CD14-positive monocyte (primary cell): ENCODE measurements around the gene AFF2. TPM values are rescaled to one million over a fixed set of nuclear protein-coding genes. Genes with fewer than 3 reads are reported as not detected.

Experiments used
- DNase-seq, 3 donors: peaks; one replicate each; pipeline ENCODE4 v3.0.0-alpha.2; 2011 to 2022
- H2AFZ ChIP-seq: 2 replicates; pipeline ENCODE4 v1.6.0; 2012; ENCODE audit warnings: mild to moderate bottlenecking, low read depth, low read length, inconsistent platforms; ENCODE audit not compliant: insufficient read depth, poor library complexity, severe bottlenecking
- H3K27ac ChIP-seq, 2 donors: 1 replicate in 1 of 2; 2 replicates in 1 of 2; pipeline ENCODE4 v1.5.1; 2012 to 2013; ENCODE audit warnings: low read length in 2 of 2, control low read depth in 1 of 2, inconsistent platforms in 1 of 2, low read depth in 1 of 2, mild to moderate bottlenecking in 1 of 2
- H3K27me3 ChIP-seq, 2 donors: one replicate each; pipeline versions ENCODE4 v1.6.0 to v1.6.1; 2011 to 2013; ENCODE audit warnings: low read length in 2 of 2; ENCODE audit not compliant: control insufficient read depth in 2 of 2, insufficient read depth in 2 of 2
- H3K36me3 ChIP-seq, 2 donors: replicated peaks in 1 of 2; 1 replicate in 1 of 2; 2 replicates in 1 of 2; pipeline versions ENCODE4 v1.5.1 to v1.6.1; 2012 to 2013; ENCODE audit warnings: low read length in 2 of 2, control low read depth in 1 of 2, inconsistent platforms in 1 of 2, mild to moderate bottlenecking in 1 of 2; ENCODE audit not compliant: insufficient read depth in 2 of 2, control insufficient read depth in 1 of 2
- H3K4me1 ChIP-seq, 2 donors: 1 replicate in 1 of 2; 2 replicates in 1 of 2; pipeline versions ENCODE4 v1.5.1 to v1.6.1; 2012 to 2013; ENCODE audit warnings: low read length in 2 of 2, control low read depth in 1 of 2, inconsistent platforms in 1 of 2, mild to moderate bottlenecking in 1 of 2, moderate library complexity in 1 of 2; ENCODE audit not compliant: insufficient read depth in 2 of 2, control insufficient read depth in 1 of 2
- H3K4me2 ChIP-seq: replicated peaks from 2 replicates; pipeline ENCODE3; 2012; ENCODE audit warnings: low read length, moderate library complexity, mild to moderate bottlenecking; ENCODE audit not compliant: poor library complexity, severe bottlenecking; ENCODE audit errors: extremely low read depth
- H3K4me3 ChIP-seq, 3 experiments: fragments of 200-600 bp in 1 of 3; sonication (generic) in 1 of 3; replicated peaks in 1 of 3; 1 replicate in 2 of 3; 2 replicates in 1 of 3; pipeline ENCODE4 v1.5.1; 2011 to 2013; ENCODE audit warnings: low read length in 3 of 3, mild to moderate bottlenecking in 3 of 3, control low read depth in 2 of 3, low read depth in 2 of 3, inconsistent platforms in 1 of 3, moderate library complexity in 1 of 3
- H3K79me2 ChIP-seq: 2 replicates; pipeline ENCODE4 v1.6.0; 2012; ENCODE audit warnings: mild to moderate bottlenecking, control low read depth, inconsistent platforms, low read length, moderate library complexity; ENCODE audit not compliant: insufficient read depth
- H3K9ac ChIP-seq: 2 replicates; pipeline ENCODE4 v1.6.0; 2017; ENCODE audit warnings: low read length, mild to moderate bottlenecking; ENCODE audit not compliant: insufficient read depth, poor library complexity, severe bottlenecking
- H3K9me3 ChIP-seq, 2 donors: replicated peaks in 1 of 2; 1 replicate in 1 of 2; 2 replicates in 1 of 2; pipeline versions ENCODE4 v1.5.1 to v1.6.1; 2012 to 2013; ENCODE audit warnings: low read length in 2 of 2, control low read depth in 1 of 2; ENCODE audit not compliant: control insufficient read depth in 1 of 2, insufficient read depth in 1 of 2
- H4K20me1 ChIP-seq: 2 replicates; pipeline ENCODE4 v1.6.0; 2012; ENCODE audit warnings: mild to moderate bottlenecking, low read length, control low read depth, moderate library complexity; ENCODE audit not compliant: insufficient read depth
- H3K27ac Mint-ChIP-seq, 7 donors: one replicate each; pipeline ENCODE4 v1.8.0; 2020; ENCODE audit warnings: mild to moderate bottlenecking in 7 of 7, mixed read lengths in 7 of 7, moderate library complexity in 6 of 7, inconsistent platforms in 2 of 7
- H3K27me3 Mint-ChIP-seq, 3 donors: one replicate each; pipeline ENCODE4 v1.8.0; 2021 to 2022; ENCODE audit warnings: low read depth in 3 of 3, mild to moderate bottlenecking in 3 of 3, mixed read lengths in 3 of 3, moderate library complexity in 3 of 3, inconsistent platforms in 1 of 3
- H3K36me3 Mint-ChIP-seq, 2 donors: one replicate each; pipeline ENCODE4 v1.8.0; 2020; ENCODE audit warnings: mixed read lengths in 2 of 2, inconsistent platforms in 1 of 2, mild to moderate bottlenecking in 1 of 2
- H3K4me1 Mint-ChIP-seq: one replicate; pipeline ENCODE4 v1.8.0; 2020; ENCODE audit warnings: mild to moderate bottlenecking, mixed read lengths
- H3K4me3 Mint-ChIP-seq, 2 donors: one replicate each; pipeline ENCODE4 v1.8.0; 2020; ENCODE audit warnings: mild to moderate bottlenecking in 2 of 2, mixed read lengths in 2 of 2, moderate library complexity in 1 of 2
- H3K9me3 Mint-ChIP-seq, 7 donors: one replicate each; pipeline ENCODE4 v1.8.0; 2020 to 2022; ENCODE audit warnings: mixed read lengths in 7 of 7, mild to moderate bottlenecking in 6 of 7, moderate library complexity in 6 of 7, inconsistent platforms in 2 of 7
- CTCF ChIP-seq: fragments of 200-600 bp; IDR thresholded peaks from one replicate; pipeline ENCODE4 v1.8.0; 2022; ENCODE audit warnings: antibody characterized with exemption, mild to moderate bottlenecking
- WGBS: methylation state at CpG from one replicate; pipeline ENCODE4 v1.1.5; 2013; ENCODE audit warnings: missing lambda C conversion rate; ENCODE audit not compliant: insufficient coverage; 5-methylcytosine and 5-hydroxymethylcytosine counted together
- intact Hi-C, 2 donors: fragments of 100-400 bp; cut with micrococcal nuclease; formaldehyde crosslinking; loops; one replicate each; pipeline versions ENCODE4 v1.15.0 to v1.15.1; 2023
- polyA plus RNA-seq, 3 donors: library from polyadenylated mRNA; depleted of rRNA in 1 of 3; unstranded in 2 of 3; stranded (reverse) in 1 of 3; fragments of 300-500 nt in 2 of 3; fragments of >200 nt in 1 of 3; fragmentation: Illumina TruSeq in 2 of 3; gene quantifications; 1 replicate in 2 of 3; 2 replicates in 1 of 3; pipeline ENCODE4 v1.2.3, GENCODE V29; 2012 to 2021

Gene AFF2
- polyA plus RNA-seq, 3 donors = 0.07 to 1.1 (median 0.70) TPM

- Histone ChIP-seq H3K4me3 (no peak overlapping the region), H3K9me3 (no peaks in the 10 kb centered on the region), H3K36me3 (no peaks in the 10 kb centered on the region), H3K9ac (no peak overlapping the region), H3K79me2 (no peaks in the 10 kb centered on the region), H2AFZ (no peak overlapping the region), H3K4me1 (peaks cover 38% of the 10 kb centered on the region in 2 donors), H3K4me2 (peak overlapping the region; percentile 30), H3K27ac (peak overlapping the region; percentile 33 to 63), H3K27me3 (no peaks in the 10 kb centered on the region), H4K20me1 (no peaks in the 10 kb centered on the region)
- peak overlapping the region; percentile 80 to 93 (median 87) for H3K27ac Mint-ChIP-seq
- no peak for TF ChIP-seq CTCF
- H3K9me3 Mint-ChIP-seq = peaks cover 0 to 5% (median 0%) of the 10 kb centered on the region in 7 donors
- intact Hi-C loops = no loop called here
- peaks cover 39% of the 10 kb centered on the region for H3K4me1 Mint-ChIP-seq
- peak overlapping the region in 1 of 2 donors; percentile 51 for H3K4me3 Mint-ChIP-seq
- no peaks in the 10 kb centered on the region for H3K36me3 Mint-ChIP-seq
- 0% methylated on average over 1 of the region's 3 CpGs for WGBS
- H3K27me3 Mint-ChIP-seq = no peaks in the 10 kb centered on the region
- peak; percentile 39 to 43 (median 42) for DNase-seq
These were observed 62.4 kb downstream of the AFF2 start for GRCh38 chrX:148562846-148563245.

GRCh38 chrX:148567229-148567628 lies 66.8 kb downstream of the AFF2 start:
- peaks cover 5% of the 10 kb centered on the region for H3K79me2 ChIP-seq
- H3K27ac Mint-ChIP-seq = no peak overlapping the region
- no peaks in the 10 kb centered on the region for H3K9me3 ChIP-seq
- no peak overlapping the region for H3K4me3 Mint-ChIP-seq
- peaks cover 47% of the 10 kb centered on the region for H3K4me1 Mint-ChIP-seq
- DNase-seq = no peak
- peaks cover 39 to 42% of the 10 kb centered on the region in 2 donors for H3K4me1 ChIP-seq
- H2AFZ ChIP-seq = no peak overlapping the region
- intact Hi-C loops = no loop called here
- no peak overlapping the region for H3K4me3 ChIP-seq
- 43% methylated on average over 2 of the region's 3 CpGs for WGBS
- no peaks in the 10 kb centered on the region for H4K20me1 ChIP-seq
- H3K36me3 ChIP-seq = no peaks in the 10 kb centered on the region
- TF ChIP-seq CTCF = no peak
- no peak overlapping the region for H3K27ac ChIP-seq
- no peaks in the 10 kb centered on the region for H3K36me3 Mint-ChIP-seq
- no peaks in the 10 kb centered on the region for H3K9me3 Mint-ChIP-seq
- no peak overlapping the region for H3K9ac ChIP-seq
- H3K27me3 ChIP-seq = no peaks in the 10 kb centered on the region
- no peaks in the 10 kb centered on the region for H3K27me3 Mint-ChIP-seq
- no peak overlapping the region for H3K4me2 ChIP-seq
